Vagina (tissue), 2 donors: ENCODE data around the gene AJAP1.

ENCODE experiments used
- POLR2A ChIP-seq, 2 donors: fragments of 450-650 bp; IDR thresholded peaks; one replicate each; pipeline ENCODE4 v1.6.1; 2017; ENCODE audit warnings: antibody characterized with exemption in 2 of 2, mild to moderate bottlenecking in 2 of 2, moderate library complexity in 2 of 2
- POLR2AphosphoS5 ChIP-seq, 2 donors: sonication (generic); formaldehyde crosslinking; IDR thresholded peaks; one replicate each; pipeline ENCODE4 v1.9.0; 2017; ENCODE audit warnings: antibody characterized with exemption in 2 of 2, mild to moderate bottlenecking in 2 of 2, low read depth in 1 of 2; ENCODE audit not compliant: insufficient read depth in 1 of 2
- TF ChIP-seq, protein P1 (sequence below), 3 experiments: fragments of 450-650 bp in 2 of 3; fragments of 200-600 bp in 1 of 3; sonication (generic) in 1 of 3; IDR thresholded peaks; one replicate each; pipeline ENCODE4 v1.5.1; 2017 to 2019; ENCODE audit warnings: antibody characterized with exemption in 3 of 3, mild to moderate bottlenecking in 2 of 3, moderate library complexity in 2 of 3

DNA sequence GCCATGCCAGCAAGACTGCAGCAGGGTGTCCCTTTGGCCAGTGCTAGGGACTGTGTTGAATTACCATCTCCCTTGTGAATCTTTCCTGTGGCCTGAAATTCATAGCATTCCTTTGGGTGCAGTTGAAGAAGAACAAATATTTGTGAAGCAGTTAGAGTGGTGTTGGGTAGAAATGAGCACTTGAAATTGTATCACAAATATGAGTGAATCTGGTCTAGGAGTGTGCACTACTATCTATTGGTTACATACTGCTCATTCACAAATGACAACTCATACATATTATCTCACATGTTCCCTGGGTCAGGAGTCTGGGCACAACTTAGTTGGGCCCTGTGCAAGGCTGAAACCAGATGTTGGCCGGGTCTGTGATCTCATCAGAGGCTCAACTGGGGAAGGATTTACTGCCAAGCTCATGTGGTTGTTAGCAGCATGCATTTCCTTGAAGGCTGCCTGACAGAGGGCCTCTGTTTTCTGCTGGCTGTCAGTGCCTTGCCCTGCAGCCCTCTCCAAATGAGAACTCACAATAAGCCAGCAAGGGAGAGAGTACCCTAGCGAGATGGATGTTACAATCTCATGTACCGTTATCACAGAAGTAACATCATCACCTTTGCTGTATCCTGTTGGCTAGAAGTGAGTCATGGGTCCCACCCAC, 23.8 kb downstream of the AJAP1 start:
- TF ChIP-seq POLR2A (IDR thresholded peaks at IDR 0.05) = no peak
- TF ChIP-seq POLR2AphosphoS5 (IDR thresholded peaks at IDR 0.05; ENCODE audit: insufficient read depth in 1 of 2, low read depth in 1 of 2) = no peak
- TF ChIP-seq, protein P1, sequence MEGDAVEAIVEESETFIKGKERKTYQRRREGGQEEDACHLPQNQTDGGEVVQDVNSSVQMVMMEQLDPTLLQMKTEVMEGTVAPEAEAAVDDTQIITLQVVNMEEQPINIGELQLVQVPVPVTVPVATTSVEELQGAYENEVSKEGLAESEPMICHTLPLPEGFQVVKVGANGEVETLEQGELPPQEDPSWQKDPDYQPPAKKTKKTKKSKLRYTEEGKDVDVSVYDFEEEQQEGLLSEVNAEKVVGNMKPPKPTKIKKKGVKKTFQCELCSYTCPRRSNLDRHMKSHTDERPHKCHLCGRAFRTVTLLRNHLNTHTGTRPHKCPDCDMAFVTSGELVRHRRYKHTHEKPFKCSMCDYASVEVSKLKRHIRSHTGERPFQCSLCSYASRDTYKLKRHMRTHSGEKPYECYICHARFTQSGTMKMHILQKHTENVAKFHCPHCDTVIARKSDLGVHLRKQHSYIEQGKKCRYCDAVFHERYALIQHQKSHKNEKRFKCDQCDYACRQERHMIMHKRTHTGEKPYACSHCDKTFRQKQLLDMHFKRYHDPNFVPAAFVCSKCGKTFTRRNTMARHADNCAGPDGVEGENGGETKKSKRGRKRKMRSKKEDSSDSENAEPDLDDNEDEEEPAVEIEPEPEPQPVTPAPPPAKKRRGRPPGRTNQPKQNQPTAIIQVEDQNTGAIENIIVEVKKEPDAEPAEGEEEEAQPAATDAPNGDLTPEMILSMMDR (IDR thresholded peaks at IDR 0.05) = no peak
